ENCODE results near the gene DENND2D.

Gene DENND2D

GRCh38 chr1:111204983-111205713 lies 4.7 kb upstream of the DENND2D start:
- in situ Hi-C loops (cut with HindIII; ENCODE audit: low sequenced_read_pairs): loop anchor here (25.0 kb wide), 1 partner anchor 207 kb away; no protein-coding TSS in a partner anchor

DNA sequence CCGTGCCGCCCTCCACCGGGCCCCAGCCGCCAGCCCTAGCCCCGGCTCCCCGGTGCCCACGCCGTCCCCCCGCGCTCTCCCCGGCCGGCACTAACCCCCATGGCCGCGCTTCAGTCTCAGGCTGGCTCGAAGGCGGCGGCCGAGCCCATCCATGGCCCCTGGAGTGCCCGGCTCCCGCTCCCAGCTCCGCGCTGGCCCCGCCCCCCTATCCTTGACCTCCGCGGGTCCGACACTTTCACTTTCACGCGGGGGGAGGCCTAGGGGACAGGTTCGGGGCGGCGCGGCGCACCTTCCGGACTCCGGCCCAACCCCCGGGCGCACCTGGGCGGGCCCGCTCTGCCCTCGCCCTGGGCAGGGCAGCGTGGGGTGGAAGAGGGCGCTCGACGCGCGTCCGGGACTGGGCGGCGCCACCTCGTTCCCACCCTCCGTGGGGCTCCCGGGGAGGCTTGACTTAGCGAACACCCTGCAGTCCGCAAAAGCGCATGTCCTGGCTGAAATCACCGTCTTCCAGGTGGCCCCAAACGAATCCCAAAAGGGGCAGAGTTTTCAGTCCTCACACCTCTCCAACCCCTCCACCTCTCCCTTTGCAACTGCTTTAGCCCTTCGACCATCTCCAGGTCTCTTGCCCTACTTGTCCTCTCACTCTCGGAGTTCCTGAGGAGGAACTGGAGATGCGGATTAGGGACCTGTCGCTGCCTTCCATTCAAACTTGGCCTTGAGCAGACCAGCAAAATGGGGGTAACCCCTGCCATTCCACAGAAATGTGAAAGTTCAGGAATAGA lies 3.9 kb upstream of the DENND2D start:
- in situ Hi-C loops (cut with HindIII; ENCODE audit: low sequenced_read_pairs): loop anchor here (25.0 kb wide), 1 partner anchor 208 kb away; no protein-coding TSS in a partner anchor

DNA sequence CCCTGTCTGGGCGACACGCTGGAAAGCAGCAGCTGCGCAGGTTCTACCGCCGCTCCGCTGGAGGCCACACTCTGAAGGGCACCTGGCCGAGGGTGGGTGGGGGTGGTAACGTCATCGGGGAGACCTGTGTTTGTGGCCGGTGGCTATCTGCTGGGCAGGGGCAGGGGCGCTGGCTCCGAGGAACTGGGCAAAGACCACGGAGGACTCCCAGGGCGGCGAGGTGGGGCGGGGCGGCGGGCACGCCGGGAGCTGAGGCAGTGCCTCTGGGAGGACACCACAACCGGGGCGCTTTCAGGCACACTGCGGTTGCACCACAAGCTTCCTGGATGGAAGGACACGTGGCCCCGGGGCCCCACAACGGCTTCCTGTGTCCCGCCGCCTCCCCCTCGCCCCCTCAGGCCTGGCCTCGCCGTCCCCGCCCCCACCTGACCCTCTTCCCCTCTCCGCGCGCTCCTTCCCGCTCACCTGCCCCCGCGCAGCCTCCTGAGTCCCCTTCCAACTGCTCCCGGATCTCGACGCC lies 3.3 kb upstream of the DENND2D start:
- in situ Hi-C loops (cut with HindIII; ENCODE audit: low sequenced_read_pairs): loop anchor here (25.0 kb wide), 1 partner anchor 209 kb away; no protein-coding TSS in a partner anchor

DNA sequence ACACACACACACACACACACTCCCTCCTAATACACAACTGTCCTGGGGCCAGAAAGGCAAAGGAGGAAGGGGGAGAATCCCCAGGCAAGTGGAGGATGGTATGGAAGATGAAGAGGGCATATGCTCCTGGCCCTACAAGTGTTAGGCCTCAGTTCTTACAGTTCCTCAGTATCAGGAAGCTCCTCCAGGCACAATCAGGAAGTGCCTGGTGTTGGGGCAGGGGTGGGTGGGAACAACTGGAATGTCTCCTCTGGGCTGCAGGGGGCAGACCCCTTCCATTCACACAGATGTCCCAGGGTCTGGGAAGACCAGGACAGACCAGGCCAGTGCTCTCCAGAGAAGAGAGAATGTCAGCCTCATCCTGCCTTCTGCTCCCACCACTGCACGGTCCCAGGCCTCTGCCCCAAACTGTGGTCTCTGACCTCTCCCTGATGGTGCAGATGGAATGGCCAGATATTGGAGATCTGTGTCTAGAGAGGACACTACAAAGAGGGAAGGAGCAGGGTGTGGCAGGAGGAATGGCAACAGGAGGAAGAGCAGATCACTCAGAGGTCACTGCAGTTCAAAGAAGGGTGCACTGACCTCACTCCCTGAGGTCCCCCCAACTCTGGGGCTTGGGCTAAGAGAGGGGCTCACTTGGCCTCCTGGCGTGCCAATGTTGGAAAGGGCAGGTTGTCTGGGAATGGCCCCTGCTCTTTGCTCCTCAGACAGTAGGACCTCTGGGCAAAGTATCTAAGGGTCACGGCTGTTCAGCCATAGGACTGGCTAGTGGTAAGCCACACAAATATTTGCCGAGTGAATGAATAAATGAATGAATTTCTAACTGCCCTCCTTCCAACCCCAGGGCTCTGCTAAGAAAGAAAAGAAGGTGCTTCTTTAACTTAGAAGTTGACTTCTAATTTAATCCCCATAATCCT lies 2.5 kb upstream of the DENND2D start:
- in situ Hi-C loops (cut with HindIII; ENCODE audit: low sequenced_read_pairs): loop anchor here (25.0 kb wide), 1 partner anchor 209 kb away; no protein-coding TSS in a partner anchor

DNA sequence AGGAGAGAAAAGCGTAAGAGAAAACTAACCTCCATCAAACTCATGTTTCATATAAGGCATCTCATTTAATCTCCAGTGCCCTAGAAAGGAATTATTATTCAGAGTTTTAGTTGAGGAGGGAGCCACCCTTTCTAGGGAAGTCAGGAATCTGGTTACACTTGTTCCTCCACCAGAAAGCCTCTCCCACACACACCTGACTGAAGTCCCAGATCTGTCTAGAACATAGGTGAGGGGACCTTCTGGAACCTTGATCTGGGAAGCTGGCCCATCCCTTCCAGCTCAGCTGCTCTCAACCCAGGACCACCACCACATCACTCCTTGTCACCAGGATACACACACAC lies 1.9 kb upstream of the DENND2D start:
- in situ Hi-C loops (cut with HindIII; ENCODE audit: low sequenced_read_pairs): loop anchor here (25.0 kb wide), 1 partner anchor 210 kb away; no protein-coding TSS in a partner anchor

DNA sequence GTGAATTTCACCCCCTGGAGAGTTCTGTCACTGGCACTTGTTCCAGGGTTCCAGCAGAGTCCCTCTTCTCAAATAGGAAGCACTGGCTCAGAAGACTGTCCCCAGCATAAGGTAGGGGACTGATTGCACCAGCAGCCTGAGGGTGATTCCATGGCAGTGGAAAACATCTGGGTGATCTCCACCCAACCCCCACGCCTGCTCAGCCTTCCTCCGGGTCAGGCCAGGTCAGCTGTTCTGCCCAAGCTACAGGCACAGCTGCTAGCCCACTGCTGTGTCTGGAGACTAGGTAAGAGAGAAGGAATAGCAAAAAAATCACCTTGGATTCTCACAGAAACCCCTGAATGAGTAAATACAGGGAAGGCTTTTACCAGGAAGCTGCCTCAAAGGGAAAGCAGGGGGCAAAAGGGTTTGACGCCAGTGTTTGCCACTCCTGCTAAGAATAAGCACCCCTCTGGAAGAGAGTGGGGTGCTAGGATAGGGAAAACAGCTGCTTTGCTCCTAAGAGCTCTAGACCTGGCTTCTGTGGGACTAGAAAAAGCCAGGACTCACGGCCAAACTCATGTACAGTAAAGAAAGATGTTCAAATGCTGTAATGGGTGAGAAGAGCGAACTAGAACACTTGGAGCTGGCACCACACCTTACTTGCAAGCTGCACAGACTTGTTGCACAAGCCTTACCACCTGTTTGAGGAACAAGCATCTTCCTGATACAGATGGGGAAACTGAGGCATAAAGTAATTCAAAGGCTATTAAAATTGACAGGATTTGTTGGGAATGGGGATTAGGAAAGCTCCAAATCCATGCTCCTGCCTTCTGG lies 1.0 kb upstream of the DENND2D start:
- in situ Hi-C loops (cut with HindIII; ENCODE audit: low sequenced_read_pairs): loop anchor here (25.0 kb wide), 1 partner anchor 211 kb away; no protein-coding TSS in a partner anchor

GRCh38 chr1:111200802-111201161 lies 336 bp upstream of the DENND2D start:
- in situ Hi-C loops (cut with HindIII; ENCODE audit: low sequenced_read_pairs): loop anchor here (25.0 kb wide), 1 partner anchor 212 kb away; no protein-coding TSS in a partner anchor

DNA sequence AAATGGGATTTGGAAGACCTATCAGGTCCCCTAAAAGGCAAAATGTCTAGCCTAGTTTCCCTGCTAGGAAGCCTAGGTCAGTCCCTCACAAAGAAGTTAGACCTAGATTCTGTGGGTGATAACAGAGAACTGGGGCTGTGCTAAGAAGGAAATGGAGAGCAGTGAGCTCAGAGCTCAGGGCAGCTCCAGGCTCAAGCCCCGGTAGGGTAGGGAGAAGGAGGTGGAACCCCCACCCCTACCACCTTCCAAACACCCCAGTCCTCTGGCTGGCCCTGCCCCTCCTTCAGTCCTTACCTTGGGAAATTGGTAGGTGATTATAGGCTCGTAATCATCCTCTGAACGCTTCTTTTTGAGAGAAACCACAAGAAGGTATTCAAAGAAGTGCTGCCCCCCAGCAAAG lies 1.1 kb downstream of the DENND2D start:
- in situ Hi-C loops (cut with HindIII; ENCODE audit: low sequenced_read_pairs): no loop called here

DNA sequence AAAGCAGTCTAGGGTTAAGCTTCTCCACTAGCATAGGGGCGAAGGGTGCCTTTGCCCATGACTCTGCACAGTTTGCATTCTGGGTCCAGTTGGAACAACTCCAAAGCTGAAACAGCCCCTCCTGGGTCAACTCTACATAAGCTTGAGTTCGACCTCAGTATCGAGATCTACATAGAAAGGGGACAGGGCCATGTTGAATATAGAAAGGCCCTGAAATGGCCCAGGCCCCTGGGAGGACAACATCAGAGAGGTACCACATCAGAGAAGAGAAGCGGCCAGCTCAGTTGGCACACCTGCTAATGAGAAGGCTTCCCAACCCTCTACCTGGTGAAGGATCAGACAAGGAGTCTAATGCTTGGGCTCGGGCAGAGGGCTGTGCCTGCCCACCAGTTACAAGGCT lies 1.6 kb downstream of the DENND2D start:
- in situ Hi-C loops (cut with HindIII; ENCODE audit: low sequenced_read_pairs): no loop called here

- in situ Hi-C loops (cut with HindIII; ENCODE audit: low sequenced_read_pairs): no loop called here
These were observed 2.7 kb downstream of the DENND2D start for GRCh38 chr1:111197598-111198284.

DNA sequence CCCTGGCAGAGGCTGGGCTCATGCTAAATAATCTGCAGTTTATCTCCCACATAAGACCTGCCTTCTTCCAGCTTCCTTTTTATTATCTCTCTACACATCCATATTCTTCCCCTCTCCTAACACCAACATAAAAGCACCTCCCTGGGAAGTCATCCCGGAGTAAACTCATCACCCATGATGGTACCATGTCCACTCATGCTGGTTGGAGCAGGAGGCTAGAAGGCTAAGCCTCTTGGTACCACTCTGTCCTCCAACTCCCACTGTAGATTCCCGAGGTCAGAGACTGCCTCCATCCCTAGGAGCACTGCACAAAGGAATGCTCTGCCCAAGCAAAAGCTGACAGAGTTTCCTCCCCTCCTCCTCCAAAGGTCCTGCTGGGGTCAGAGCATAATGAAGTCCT lies 4.2 kb downstream of the DENND2D start:
- in situ Hi-C loops (cut with HindIII; ENCODE audit: low sequenced_read_pairs): no loop called here

DNA sequence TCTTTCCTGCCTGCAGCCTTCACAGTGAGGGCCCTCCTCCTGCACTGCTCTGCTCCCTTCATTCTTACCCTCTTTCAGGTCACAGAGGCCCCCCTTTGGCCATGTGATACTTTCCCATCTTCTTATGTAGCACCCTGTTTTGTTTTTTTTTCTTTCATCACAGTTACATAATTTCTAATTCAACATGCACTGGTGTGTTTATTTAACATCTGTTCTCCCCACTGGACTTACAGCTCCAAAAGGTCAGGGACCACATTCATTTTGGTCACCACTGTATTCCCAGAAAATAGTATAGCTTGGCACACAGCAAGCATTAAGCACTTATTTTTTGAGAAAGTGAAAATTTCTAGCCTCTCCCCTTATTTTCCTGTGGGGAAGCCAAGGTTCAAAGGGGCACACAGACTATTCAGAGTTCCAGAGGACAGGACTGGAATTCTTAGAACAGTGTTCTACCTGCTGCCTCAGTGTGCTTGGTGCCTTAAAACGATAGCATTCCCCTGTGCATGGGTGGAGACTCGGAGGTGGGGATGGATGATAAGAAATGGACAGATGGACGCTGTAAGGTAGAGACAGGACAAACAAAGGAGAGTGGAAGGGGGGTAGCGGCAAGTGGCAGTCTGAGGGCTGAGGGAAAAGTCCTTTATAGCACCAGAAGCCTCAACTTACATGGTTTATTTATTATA lies 5.3 kb downstream of the DENND2D start:
- in situ Hi-C loops (cut with HindIII; ENCODE audit: low sequenced_read_pairs): no loop called here

DNA sequence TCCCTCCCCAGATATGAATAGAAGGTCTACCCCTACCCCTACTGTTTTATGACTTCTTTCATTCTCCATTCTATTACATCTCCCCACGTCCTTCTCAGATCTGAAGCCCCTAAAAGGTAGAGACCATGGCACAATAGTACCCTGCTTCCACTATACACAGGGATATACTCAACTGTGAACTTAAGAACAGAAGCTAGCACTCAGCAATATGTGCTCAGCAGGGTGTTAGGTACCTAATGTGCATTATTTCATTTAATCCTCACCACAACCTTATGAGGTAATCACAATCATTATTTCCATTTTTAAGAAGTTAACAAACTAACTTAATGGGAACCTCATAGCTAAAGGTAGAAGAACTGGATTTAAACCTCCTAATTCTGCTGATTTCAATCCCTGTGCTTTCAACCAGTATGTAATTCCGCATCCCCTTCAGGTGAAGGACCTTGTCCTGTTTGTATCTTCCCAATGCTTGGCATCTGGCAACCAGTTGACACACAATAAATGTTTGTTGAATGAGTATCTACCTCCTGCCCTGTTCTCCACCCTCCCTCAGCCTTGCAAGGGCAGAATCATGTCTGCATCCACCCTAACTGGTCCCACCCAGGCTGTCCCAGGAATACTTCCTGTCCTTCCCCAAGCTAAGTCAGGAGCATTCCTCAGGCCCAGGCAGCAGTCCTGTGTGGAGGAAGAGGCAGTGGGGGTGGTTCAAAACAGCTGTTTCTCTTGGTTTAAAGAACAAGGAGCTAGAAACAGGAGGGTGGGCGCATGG lies 6.5 kb downstream of the DENND2D start:
- in situ Hi-C loops (cut with HindIII; ENCODE audit: low sequenced_read_pairs): no loop called here

GRCh38 chr1:111192658-111193519 lies 7.6 kb downstream of the DENND2D start:
- in situ Hi-C loops (cut with HindIII; ENCODE audit: low sequenced_read_pairs): no loop called here

GRCh38 chr1:111192074-111192473 lies 8.4 kb downstream of the DENND2D start:
- in situ Hi-C loops (cut with HindIII; ENCODE audit: low sequenced_read_pairs): no loop called here

DNA sequence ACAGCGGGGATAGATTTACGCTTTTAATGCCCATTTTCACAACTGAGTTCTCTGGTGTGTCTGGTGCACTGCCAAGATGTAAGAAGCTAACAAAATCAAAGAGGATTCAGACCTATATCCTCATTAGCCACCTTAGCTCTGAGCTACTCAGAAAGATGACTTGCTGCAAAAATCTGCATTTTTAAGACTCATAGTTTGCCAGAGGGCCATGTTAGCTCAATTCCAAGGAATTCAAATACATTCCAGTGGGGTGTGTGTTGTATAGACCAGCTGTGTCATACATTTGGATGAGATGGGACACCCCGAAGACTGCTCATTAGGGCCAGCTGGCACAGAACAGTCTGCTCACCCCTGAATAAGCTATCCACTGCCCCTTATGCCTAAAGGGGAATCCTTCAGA lies 8.9 kb downstream of the DENND2D start:
- in situ Hi-C loops (cut with HindIII; ENCODE audit: low sequenced_read_pairs): no loop called here

- in situ Hi-C loops (cut with HindIII; ENCODE audit: low sequenced_read_pairs): no loop called here
These were observed 9.5 kb downstream of the DENND2D start for GRCh38 chr1:111190931-111191451.

Data from DLD1 (cell line).